Muscle of back (tissue), 10 donors: Measurements from ENCODE around the gene CTSO. TPM values are rescaled to one million over a fixed set of nuclear protein-coding genes. Genes with fewer than 3 reads are reported as not detected.

Source experiments
- polyA plus RNA-seq, 10 donors: library from polyadenylated mRNA; unstranded; fragments of 120-200 nt; gene quantifications; one replicate each; pipeline ENCODE4 v1.2.1, GENCODE V29; 2013; ENCODE audit not compliant: insufficient read length in 10 of 10

Gene CTSO
- polyA plus RNA-seq, 10 donors: 26.1 to 33.5 (median 31.0) TPM

Other genes with a start within 250 kb of the CTSO start
- gene GUCY1B1, start 194.8 kb downstream of the CTSO start, polyA plus RNA-seq: 10 to 100 TPM; 17.5 to 26.2 (median 23.5) TPM
- gene ASIC5, start 87.6 kb downstream of the CTSO start, polyA plus RNA-seq: not detected
- gene TDO2, start 50.2 kb downstream of the CTSO start, polyA plus RNA-seq: under 1 TPM in 6 of 10 donors, not detected in 4; 0.08 to 0.88 (median 0.24) TPM